Prostate gland (tissue), 2 donors: ENCODE measurements around the gene S100A12. TPM values are rescaled to one million over a fixed set of nuclear protein-coding genes. Genes with fewer than 3 reads are reported as not detected.
"Not testable (repeated sequence)": the region's sequence is repeated elsewhere in the genome, so short reads cannot be mapped to it uniquely, and the experiment has no call there.

Experiments
- DNase-seq: peaks from one replicate; pipeline ENCODE4 v3.0.0-alpha.2; 2019; ENCODE audit warnings: low spot score
- H3K27ac ChIP-seq, 2 donors: fragments of 200-600 bp; sonication (generic); 2 replicates each; pipeline ENCODE4 v1.5.1; 2017 to 2019
- H3K27me3 ChIP-seq: fragments of 200-600 bp; sonication (generic); replicated peaks from 2 replicates; pipeline ENCODE4 v1.5.1; 2019; ENCODE audit not compliant: insufficient read depth
- H3K36me3 ChIP-seq, 2 donors: fragments of 200-600 bp; sonication (generic); 1 replicate in 1 of 2; 2 replicates in 1 of 2; pipeline versions ENCODE4 v1.5.1 to v1.8.1; 2017 to 2019
- H3K4me1 ChIP-seq: fragments of 200-600 bp; sonication (generic); replicated peaks from 2 replicates; pipeline ENCODE4 v1.5.1; 2019
- H3K4me3 ChIP-seq, 2 donors: fragments of 200-600 bp; sonication (generic); 2 replicates each; pipeline ENCODE4 v1.5.1; 2017 to 2019
- H3K9me3 ChIP-seq: fragments of 200-600 bp; sonication (generic); 2 replicates; pipeline ENCODE4 v1.5.1; 2017
- POLR2A ChIP-seq: fragments of 450-650 bp; IDR thresholded peaks from one replicate; pipeline ENCODE4 v1.6.1; 2016; ENCODE audit warnings: antibody characterized with exemption, mild to moderate bottlenecking
- POLR2AphosphoS5 ChIP-seq: sonication (generic); formaldehyde crosslinking; IDR thresholded peaks from one replicate; pipeline ENCODE4 v1.6.1; 2017; ENCODE audit warnings: antibody characterized with exemption
- WGBS: methylation state at CpG from one replicate; pipeline ENCODE4 v1.1.5; 2018; 5-methylcytosine and 5-hydroxymethylcytosine counted together
- intact Hi-C: fragments of 100-400 bp; cut with DNase I; formaldehyde crosslinking; loops from one replicate; pipeline ENCODE4 v1.14.2; 2022
- total RNA-seq, 2 donors: library from RNA; depleted of rRNA; stranded (reverse); fragments of >200 nt; gene quantifications; one replicate each; pipeline ENCODE4 v1.1.0, GENCODE V29; 2016
- TF ChIP-seq, protein P1 (sequence below), 4 experiments: fragments of 200-600 bp in 2 of 4; fragments of 450-650 bp in 2 of 4; sonication (generic) in 2 of 4; IDR thresholded peaks; 1 replicate in 3 of 4; 2 replicates in 1 of 4; pipeline ENCODE4 v1.5.1; 2016 to 2019; ENCODE audit warnings: antibody characterized with exemption in 4 of 4, mild to moderate bottlenecking in 2 of 4, moderate library complexity in 2 of 4

The S100A12 gene
- total RNA-seq, result not detected

DNA sequence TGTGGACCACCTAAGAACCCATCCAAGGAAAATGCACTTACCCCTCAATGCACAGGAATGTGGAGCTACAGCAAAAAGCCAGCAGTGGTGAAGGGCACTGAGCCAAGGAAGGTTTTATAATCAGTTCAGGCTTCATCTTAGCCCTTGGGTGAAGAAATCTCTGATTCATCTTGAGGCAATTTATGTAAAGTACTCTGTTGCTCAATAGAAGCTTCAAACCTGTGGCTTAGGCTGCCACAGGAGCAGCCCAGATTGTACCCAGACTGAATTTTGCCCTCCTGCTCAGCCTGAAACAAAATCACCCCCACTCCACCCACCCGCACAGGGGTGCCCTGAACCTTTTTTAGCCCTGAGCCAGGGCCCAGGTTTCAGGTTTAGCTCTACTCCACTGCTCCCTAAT is at the start of gene S100A12:
S100A12 (minus strand) TSS at position 111 of the 400 bp plus-strand sequence. CDS start 1,029 bp downstream, outside the sequence.
- DNase-seq, result no peak
- intact Hi-C loops, result no loop called here
- Histone ChIP-seq H3K27me3 (no peaks in the 10 kb centered on the region), H3K4me3 (no peak within 1 kb of the TSS), H3K4me1 (no peaks in the 10 kb centered on the region), H3K27ac (no peak within 1 kb of the TSS), H3K9me3 (no peaks in the 10 kb centered on the region), H3K36me3 (no peaks in the 10 kb centered on the region)
- TF ChIP-seq POLR2AphosphoS5 (no peak), POLR2A (no peak)
- TF ChIP-seq, protein P1, sequence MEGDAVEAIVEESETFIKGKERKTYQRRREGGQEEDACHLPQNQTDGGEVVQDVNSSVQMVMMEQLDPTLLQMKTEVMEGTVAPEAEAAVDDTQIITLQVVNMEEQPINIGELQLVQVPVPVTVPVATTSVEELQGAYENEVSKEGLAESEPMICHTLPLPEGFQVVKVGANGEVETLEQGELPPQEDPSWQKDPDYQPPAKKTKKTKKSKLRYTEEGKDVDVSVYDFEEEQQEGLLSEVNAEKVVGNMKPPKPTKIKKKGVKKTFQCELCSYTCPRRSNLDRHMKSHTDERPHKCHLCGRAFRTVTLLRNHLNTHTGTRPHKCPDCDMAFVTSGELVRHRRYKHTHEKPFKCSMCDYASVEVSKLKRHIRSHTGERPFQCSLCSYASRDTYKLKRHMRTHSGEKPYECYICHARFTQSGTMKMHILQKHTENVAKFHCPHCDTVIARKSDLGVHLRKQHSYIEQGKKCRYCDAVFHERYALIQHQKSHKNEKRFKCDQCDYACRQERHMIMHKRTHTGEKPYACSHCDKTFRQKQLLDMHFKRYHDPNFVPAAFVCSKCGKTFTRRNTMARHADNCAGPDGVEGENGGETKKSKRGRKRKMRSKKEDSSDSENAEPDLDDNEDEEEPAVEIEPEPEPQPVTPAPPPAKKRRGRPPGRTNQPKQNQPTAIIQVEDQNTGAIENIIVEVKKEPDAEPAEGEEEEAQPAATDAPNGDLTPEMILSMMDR (IDR thresholded peaks at IDR 0.05), result no peak
- WGBS, result 67% methylated on average over 1 of the region's 1 CpG

DNA sequence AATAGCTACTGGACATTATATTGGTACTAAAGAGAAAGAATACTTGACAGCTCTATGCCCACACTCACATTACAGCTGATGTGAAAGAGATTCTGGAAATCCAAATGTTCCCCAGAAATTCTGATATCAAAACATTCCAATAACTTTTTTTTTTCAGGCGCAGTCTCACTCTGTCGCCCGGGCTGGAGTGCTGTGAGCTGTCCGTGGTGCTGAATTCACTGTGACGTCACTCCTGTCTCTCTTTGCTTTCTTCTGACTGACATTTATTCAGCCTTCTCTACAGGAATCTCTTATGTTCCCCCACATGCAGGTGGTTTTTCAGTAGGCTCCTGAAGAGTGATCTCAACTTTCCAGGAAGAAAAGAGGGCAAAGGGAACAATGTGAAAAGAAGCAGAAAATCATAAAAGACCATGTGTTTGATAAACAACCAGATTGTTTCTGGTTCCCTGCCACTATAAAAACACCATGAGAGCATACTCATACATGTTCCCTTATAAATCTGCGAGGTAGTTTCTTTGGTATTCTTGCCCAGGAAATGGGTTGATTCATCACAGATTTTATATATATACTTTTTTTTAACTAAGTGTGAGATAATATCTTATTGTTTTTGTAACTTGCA is 47.1 kb upstream of the S100A12 start:
- Histone ChIP-seq H3K9me3 (no peaks in the 10 kb centered on the region), H3K27me3 (no peaks in the 10 kb centered on the region), H3K4me3 (no peak overlapping the region), H3K4me1 (no peaks in the 10 kb centered on the region), H3K36me3 (no peaks in the 10 kb centered on the region), H3K27ac (no peak overlapping the region)
- WGBS, result 3% methylated on average over 6 of the region's 6 CpGs
- TF ChIP-seq POLR2A, result no peak
- TF ChIP-seq, protein P1 (IDR thresholded peaks at IDR 0.05), result no peak
- TF ChIP-seq POLR2AphosphoS5, result peak; percentile 24
- peak; percentile 46 for DNase-seq
- intact Hi-C loops, result no loop called here

DNA sequence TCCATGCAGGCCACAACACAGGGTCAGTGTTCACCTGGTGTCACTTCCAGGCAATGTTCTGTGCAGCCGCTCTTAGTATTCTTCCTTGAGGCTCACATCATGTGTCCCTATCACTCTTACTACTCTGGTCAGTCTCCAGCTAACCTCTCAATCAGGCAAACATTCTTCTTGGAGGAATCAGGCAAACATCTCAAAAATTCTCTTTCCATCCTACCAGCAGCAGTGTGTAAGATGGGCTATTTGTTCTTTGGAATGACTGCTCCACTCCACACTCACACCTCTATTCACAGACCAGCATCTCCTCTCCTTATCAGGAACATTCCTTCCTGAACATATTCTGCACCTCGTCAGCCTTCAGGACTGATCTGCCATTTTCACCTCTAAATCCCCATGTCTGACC is 44.9 kb upstream of the S100A12 start:
- TF ChIP-seq POLR2AphosphoS5 (no peak), POLR2A (no peak)
- TF ChIP-seq, protein P1 (IDR thresholded peaks at IDR 0.05), result no peak
- H3K36me3 ChIP-seq, result no peaks in the 10 kb centered on the region
- H3K27ac ChIP-seq, result no peak overlapping the region
- H3K4me1 ChIP-seq, result no peaks in the 10 kb centered on the region
- intact Hi-C loops, result no loop called here
- no peak overlapping the region for H3K4me3 ChIP-seq
- DNase-seq, result no peak
- H3K9me3 ChIP-seq, result no peaks in the 10 kb centered on the region
- H3K27me3 ChIP-seq, result no peaks in the 10 kb centered on the region
- 63% methylated on average over 2 of the region's 2 CpGs for WGBS

DNA sequence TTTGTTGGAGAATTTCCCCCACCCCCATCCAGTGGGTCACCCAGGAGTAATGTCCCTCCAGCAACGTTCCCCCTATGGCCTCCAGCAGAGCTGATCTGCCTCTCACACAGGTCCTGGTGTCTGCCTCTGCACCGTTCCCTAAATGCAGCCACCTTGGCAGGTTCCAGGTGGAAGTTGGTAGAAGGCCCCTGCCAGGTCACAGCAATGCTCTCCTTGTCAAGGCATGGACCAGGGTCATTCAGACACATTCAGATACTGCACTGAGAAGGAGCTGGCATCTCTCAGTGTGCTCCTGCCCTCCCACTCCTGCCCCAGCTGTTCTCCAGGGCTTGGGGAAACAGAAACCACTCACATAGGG is 44.0 kb upstream of the S100A12 start:
- H3K27me3 ChIP-seq, H3K9me3 ChIP-seq, H3K4me3 ChIP-seq, H3K4me1 ChIP-seq, H3K27ac ChIP-seq, DNase-seq, intact Hi-C loops, H3K36me3 ChIP-seq: not testable (repeated sequence)
- 72% methylated on average over 2 of the region's 2 CpGs for WGBS

DNA sequence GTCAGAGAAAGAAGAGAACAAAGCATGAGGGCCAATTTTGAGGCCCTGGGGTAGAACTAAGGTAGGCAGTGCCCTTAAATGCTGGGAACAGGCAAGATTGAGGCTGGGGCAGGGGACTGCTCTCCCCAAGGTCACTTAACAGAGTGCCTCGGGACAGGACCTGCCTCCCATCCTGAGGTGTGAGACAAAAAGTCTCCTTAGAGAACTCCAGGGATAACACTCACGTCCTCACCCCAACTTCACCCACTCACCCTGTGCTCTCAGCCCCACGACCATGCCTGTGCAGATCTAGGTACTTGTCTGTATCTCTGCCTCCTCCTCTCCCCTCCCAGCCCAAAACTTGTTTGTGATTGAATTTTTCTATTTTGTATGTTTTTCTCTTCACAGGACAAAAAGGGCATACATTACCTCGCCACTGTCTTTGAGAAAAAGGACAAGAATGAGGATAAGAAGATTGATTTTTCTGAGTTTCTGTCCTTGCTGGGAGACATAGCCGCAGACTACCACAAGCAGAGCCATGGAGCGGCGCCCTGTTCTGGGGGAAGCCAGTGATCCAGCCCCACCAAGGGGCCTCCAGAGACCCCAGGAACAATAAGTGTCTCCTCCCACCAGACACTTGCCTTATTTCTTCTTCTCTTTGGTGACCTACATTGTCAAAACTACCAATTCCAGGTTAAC is 43.5 kb upstream of the S100A12 start:
- H3K36me3 ChIP-seq, H3K27me3 ChIP-seq, H3K4me1 ChIP-seq, DNase-seq, H3K9me3 ChIP-seq, H3K4me3 ChIP-seq, intact Hi-C loops, H3K27ac ChIP-seq: not testable (repeated sequence)
- 70% methylated on average over 7 of the region's 7 CpGs for WGBS
